ENCODE measurements around the gene AFAP1.

Gene AFAP1

DNA sequence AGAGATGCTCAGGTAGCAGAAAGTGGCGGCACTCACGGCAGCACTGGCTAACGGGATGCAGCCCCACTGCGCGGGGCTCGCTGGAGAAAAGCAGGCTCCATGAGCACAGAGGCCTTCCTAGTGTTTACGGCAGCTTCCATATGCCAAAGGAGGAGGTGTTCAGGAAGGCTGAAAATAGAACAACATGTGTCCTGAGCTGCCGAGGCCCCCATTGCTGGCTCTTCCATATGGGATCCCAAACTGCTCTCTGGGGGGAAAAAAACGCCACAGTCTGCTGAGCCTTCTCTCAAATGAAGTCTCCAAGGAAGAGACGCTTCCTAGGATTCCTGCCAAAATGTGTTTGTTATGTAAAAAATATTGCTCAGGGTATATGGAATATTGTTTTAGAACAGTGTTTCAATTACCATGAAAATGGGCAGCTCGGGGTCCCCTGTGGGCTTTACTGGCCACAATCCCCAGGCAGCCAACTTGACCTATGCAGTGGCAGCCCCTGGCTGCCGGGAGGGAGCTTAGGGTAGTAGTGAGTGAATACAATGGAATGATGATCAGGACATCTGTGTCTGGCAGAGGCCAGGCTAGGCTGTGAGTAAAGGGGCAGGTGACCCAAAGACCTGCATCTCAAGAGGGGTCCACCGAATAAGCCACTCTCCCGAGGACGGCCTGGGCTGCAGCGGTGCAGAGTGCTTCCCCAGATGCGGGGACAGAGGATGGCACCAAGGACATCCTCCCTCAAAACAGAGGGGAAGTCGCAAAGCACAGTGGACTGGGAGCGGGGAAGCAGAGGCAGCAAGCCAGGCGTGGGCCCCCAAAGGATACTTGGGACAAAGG, 170.1 kb downstream of the AFAP1 start:
- TF ChIP-seq, protein P1, sequence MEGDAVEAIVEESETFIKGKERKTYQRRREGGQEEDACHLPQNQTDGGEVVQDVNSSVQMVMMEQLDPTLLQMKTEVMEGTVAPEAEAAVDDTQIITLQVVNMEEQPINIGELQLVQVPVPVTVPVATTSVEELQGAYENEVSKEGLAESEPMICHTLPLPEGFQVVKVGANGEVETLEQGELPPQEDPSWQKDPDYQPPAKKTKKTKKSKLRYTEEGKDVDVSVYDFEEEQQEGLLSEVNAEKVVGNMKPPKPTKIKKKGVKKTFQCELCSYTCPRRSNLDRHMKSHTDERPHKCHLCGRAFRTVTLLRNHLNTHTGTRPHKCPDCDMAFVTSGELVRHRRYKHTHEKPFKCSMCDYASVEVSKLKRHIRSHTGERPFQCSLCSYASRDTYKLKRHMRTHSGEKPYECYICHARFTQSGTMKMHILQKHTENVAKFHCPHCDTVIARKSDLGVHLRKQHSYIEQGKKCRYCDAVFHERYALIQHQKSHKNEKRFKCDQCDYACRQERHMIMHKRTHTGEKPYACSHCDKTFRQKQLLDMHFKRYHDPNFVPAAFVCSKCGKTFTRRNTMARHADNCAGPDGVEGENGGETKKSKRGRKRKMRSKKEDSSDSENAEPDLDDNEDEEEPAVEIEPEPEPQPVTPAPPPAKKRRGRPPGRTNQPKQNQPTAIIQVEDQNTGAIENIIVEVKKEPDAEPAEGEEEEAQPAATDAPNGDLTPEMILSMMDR (IDR thresholded peaks at IDR 0.05; ENCODE audit: low read length, missing control alignments), result no peak
- no peak for DNase-seq (ENCODE audit: low read depth)
- no peak overlapping the region for H3K4me3 ChIP-seq (replicated peaks; ENCODE audit: low read depth, low read length)

DNA sequence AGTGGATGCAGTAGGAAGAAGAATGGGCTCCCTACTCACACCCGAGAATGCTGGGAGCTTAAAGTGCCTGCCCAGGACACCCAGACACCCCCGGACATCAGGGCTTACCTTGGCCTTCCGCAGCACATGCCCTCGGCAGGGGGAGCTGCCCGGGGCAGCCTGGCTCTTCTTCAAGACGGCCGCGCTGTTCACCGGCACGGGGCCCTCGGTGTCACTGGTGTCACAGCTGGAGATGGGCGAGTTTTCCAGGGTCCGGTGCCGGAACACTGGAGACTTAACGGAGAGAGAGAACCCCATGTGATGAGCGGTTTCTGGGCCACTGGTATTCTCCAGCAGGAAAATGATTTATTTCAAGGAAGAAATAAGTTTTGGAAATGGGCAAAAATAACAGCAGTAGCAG, 170.9 kb downstream of the AFAP1 start:
- TF ChIP-seq, protein P1 (IDR thresholded peaks at IDR 0.05; ENCODE audit: low read length, missing control alignments), result no peak
- no peak overlapping the region for H3K4me3 ChIP-seq (replicated peaks; ENCODE audit: low read depth, low read length)
- DNase-seq (ENCODE audit: low read depth), result no peak

DNA sequence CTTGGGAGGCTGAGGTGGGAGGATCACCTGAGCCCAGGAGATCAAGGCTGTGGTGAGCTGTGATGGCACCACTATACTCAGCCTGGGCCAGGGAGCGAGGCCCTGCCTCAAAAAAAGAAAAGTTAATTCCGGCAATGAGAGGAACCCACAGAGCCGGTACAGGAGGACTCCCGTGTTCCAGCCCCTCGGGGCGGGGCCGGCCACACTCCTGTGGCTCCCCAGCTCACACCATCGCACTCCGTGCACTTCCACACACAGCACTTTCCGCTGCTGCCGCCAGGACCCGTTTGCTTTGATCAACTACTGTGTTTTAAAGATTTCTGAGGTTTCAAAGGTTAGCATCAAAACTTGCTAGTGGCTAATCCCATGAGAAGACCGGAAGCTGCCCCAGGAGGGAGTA, 171.7 kb downstream of the AFAP1 start:
- TF ChIP-seq, protein P1 (IDR thresholded peaks at IDR 0.05; ENCODE audit: low read length, missing control alignments), result no peak
- no peak for DNase-seq (ENCODE audit: low read depth)
- H3K4me3 ChIP-seq (replicated peaks; ENCODE audit: low read depth, low read length), result no peak overlapping the region

DNA sequence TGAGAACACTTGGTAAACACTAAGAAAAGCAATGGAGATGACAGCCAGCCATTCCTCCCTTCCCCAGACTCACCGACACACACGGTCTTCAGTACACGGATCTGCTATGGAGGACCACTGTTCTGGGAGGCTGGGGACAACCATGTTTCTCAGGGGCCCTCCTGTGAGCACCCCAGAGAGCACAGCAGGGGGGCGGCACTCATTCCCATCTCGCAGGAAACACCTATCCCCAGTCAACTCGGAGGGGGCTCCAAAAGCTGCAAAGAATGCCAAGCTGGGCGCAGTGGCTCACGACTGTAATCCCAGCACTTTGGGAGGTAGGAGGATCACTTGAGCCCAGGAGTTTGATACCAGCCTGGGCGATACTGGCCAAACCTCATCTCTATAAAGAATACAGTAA, 172.1 kb downstream of the AFAP1 start:
- H3K4me3 ChIP-seq (replicated peaks; ENCODE audit: low read depth, low read length), result no peak overlapping the region
- TF ChIP-seq, protein P1 (IDR thresholded peaks at IDR 0.05; ENCODE audit: low read length, missing control alignments), result no peak
- DNase-seq (ENCODE audit: low read depth), result no peak

DNA sequence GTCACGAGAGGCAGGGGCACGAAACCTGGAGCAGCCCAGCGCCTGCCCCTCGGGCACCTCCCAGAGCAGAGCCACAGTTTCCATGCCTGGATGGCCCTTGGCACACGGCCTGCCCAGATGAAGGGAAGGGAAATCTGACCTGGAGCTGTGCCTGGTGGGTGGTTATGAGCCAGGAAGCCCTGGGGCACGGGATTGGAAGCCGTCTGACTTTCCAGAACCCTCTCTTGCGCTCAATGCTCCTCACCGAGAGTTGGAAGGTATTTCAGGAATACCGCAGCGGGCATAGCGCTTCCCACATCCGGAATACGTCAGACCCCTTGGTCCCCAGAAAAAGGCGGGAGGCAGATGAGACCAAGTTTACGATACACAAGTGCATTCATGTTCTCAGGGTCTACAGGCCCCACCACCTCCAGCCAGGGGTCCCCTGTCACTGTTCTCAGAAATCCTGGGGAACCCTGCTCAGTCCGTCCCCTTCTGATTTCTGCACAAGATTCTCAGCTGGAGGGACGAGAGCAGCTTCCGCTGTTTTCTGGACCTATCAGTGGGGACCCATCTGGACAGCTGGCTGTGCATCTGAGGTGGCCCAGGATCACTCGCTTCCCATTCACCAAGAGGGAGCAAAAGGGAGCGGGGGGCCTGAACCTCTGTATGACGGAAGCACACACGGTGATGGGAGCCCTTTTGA, 172.9 kb downstream of the AFAP1 start:
- no peak for DNase-seq (ENCODE audit: low read depth)
- TF ChIP-seq, protein P1 (IDR thresholded peaks at IDR 0.05; ENCODE audit: low read length, missing control alignments), result no peak
- no peak overlapping the region for H3K4me3 ChIP-seq (replicated peaks; ENCODE audit: low read depth, low read length)

DNA sequence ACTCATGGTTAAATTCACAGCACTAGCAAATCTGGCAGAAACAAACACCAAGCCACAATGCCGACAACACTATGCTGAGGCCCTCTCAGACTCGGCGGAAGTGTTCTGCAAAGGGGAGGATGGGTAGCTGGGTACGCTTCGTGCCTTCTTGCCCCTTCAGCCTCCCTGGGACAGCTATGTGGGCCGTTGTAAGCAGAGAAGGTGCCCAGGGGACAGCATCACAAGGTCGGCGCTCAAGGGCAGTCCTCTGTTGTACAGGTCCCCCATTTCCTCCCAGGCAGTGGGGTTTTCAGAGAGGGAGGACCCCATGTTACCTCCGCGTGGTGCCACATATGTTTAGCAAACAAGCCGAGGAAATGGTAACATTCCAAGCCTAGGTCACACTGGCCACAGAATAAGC, 173.6 kb downstream of the AFAP1 start:
- no peak for DNase-seq (ENCODE audit: low read depth)
- TF ChIP-seq, protein P1 (IDR thresholded peaks at IDR 0.05; ENCODE audit: low read length, missing control alignments), result no peak
- H3K4me3 ChIP-seq (replicated peaks; ENCODE audit: low read depth, low read length), result no peak overlapping the region

All from fibroblast of pulmonary artery (primary cell).